ENCODE measurements around the gene SHISAL2B. TPM values are rescaled to one million over a fixed set of nuclear protein-coding genes. Genes with fewer than 3 reads are reported as not detected.

SHISAL2B gene
- polyA plus RNA-seq, 3 donors = not detected

GRCh38 chr5:64680289-64680688 is 10.0 kb upstream of the SHISAL2B start:
- no peak overlapping the region for H2AFZ ChIP-seq (ENCODE audit: insufficient read depth, low read depth, low read length, poor library complexity, severe bottlenecking)
- Mint-ChIP-seq H3K36me3 (no peaks in the 10 kb centered on the region), H3K4me1 (no peaks in the 10 kb centered on the region), H3K27me3 (ENCODE audit: low read depth in 3 of 3) (peaks cover 4 to 12% (median 10%) of the 10 kb centered on the region in 3 donors), H3K27ac (no peak overlapping the region), H3K9me3 (peaks cover 0 to 5% (median 0%) of the 10 kb centered on the region in 7 donors), H3K4me3 (no peak overlapping the region)
- no peaks in the 10 kb centered on the region for H3K79me2 ChIP-seq (ENCODE audit: insufficient read depth, low read length)
- no peak overlapping the region for H3K4me2 ChIP-seq (replicated peaks; ENCODE audit: extremely low read depth, low read length, poor library complexity, severe bottlenecking)
- no peak for DNase-seq
- H3K27ac ChIP-seq (ENCODE audit: low read depth in 1 of 2, low read length in 2 of 2) = no peak overlapping the region
- WGBS (ENCODE audit: insufficient coverage) = 90% methylated on average over 2 of the region's 4 CpGs
- intact Hi-C loops (cut with micrococcal nuclease) = no loop called here
- no peaks in the 10 kb centered on the region for H3K36me3 ChIP-seq (replicated peaks in 1 of 2; ENCODE audit: control insufficient read depth in 1 of 2, insufficient read depth in 2 of 2, low read length in 2 of 2)
- no peak overlapping the region for H3K4me3 ChIP-seq (replicated peaks in 1 of 3; ENCODE audit: low read depth in 2 of 3, low read length in 3 of 3)
- no peaks in the 10 kb centered on the region for H3K4me1 ChIP-seq (ENCODE audit: control insufficient read depth in 1 of 2, insufficient read depth in 2 of 2, low read length in 2 of 2)
- H3K27me3 ChIP-seq (ENCODE audit: control insufficient read depth in 2 of 2, insufficient read depth in 2 of 2, low read length in 2 of 2) = no peaks in the 10 kb centered on the region
- no peak for TF ChIP-seq CTCF (IDR thresholded peaks at IDR 0.05)
- no peaks in the 10 kb centered on the region for H4K20me1 ChIP-seq (ENCODE audit: insufficient read depth, low read length)
- H3K9ac ChIP-seq (ENCODE audit: insufficient read depth, low read length, poor library complexity, severe bottlenecking) = no peak overlapping the region
- H3K9me3 ChIP-seq (replicated peaks in 1 of 2; ENCODE audit: control insufficient read depth in 1 of 2, insufficient read depth in 1 of 2, low read length in 2 of 2) = no peaks in the 10 kb centered on the region

GRCh38 chr5:64682608-64683007 is 7.7 kb upstream of the SHISAL2B start:
- no peaks in the 10 kb centered on the region for H4K20me1 ChIP-seq (ENCODE audit: insufficient read depth, low read length)
- no peaks in the 10 kb centered on the region for H3K4me1 Mint-ChIP-seq
- H3K27me3 Mint-ChIP-seq (ENCODE audit: low read depth in 3 of 3) = peaks cover 3 to 10% (median 9%) of the 10 kb centered on the region in 3 donors
- no peak overlapping the region for H3K9ac ChIP-seq (ENCODE audit: insufficient read depth, low read length, poor library complexity, severe bottlenecking)
- no peak for TF ChIP-seq CTCF (IDR thresholded peaks at IDR 0.05)
- no peaks in the 10 kb centered on the region for H3K36me3 Mint-ChIP-seq
- H2AFZ ChIP-seq (ENCODE audit: insufficient read depth, low read depth, low read length, poor library complexity, severe bottlenecking) = no peak overlapping the region
- H3K27me3 ChIP-seq (ENCODE audit: control insufficient read depth in 2 of 2, insufficient read depth in 2 of 2, low read length in 2 of 2) = peaks cover 0 to under 1% of the 10 kb centered on the region in 2 donors
- no peak overlapping the region for H3K27ac Mint-ChIP-seq
- H3K9me3 Mint-ChIP-seq = peaks cover 0 to 8% (median 1%) of the 10 kb centered on the region in 7 donors
- no peaks in the 10 kb centered on the region for H3K4me1 ChIP-seq (ENCODE audit: control insufficient read depth in 1 of 2, insufficient read depth in 2 of 2, low read length in 2 of 2)
- H3K4me3 ChIP-seq (replicated peaks in 1 of 3; ENCODE audit: low read depth in 2 of 3, low read length in 3 of 3) = no peak overlapping the region
- intact Hi-C loops (cut with micrococcal nuclease) = no loop called here
- no peak for DNase-seq
- WGBS (ENCODE audit: insufficient coverage) = 94% methylated on average over 7 of the region's 7 CpGs
- H3K27ac ChIP-seq (ENCODE audit: low read depth in 1 of 2, low read length in 2 of 2) = no peak overlapping the region
- H3K79me2 ChIP-seq (ENCODE audit: insufficient read depth, low read length) = no peaks in the 10 kb centered on the region
- no peaks in the 10 kb centered on the region for H3K36me3 ChIP-seq (replicated peaks in 1 of 2; ENCODE audit: control insufficient read depth in 1 of 2, insufficient read depth in 2 of 2, low read length in 2 of 2)
- H3K4me2 ChIP-seq (replicated peaks; ENCODE audit: extremely low read depth, low read length, poor library complexity, severe bottlenecking) = no peak overlapping the region
- H3K9me3 ChIP-seq (replicated peaks in 1 of 2; ENCODE audit: control insufficient read depth in 1 of 2, insufficient read depth in 1 of 2, low read length in 2 of 2) = no peaks in the 10 kb centered on the region
- H3K4me3 Mint-ChIP-seq = no peak overlapping the region
